ENCODE measurements around the gene AS3MT.
"Not testable (repeated sequence)": the region's sequence is repeated elsewhere in the genome, so short reads cannot be mapped to it uniquely, and the experiment has no call there.

The AS3MT gene

GRCh38 chr10:102926842-102927241 is 57.6 kb downstream of the AS3MT start:
- Histone ChIP-seq H3K4me2 (ENCODE audit: insufficient read depth, low read length) (no peak overlapping the region), H2AFZ (ENCODE audit: low read depth, low read length) (no peak overlapping the region), H3K9ac (ENCODE audit: low read depth, low read length) (no peak overlapping the region), H3K27ac (ENCODE audit: low read length) (no peak overlapping the region), H3K4me1 (ENCODE audit: insufficient read depth, low read length) (peaks cover 9% of the 10 kb centered on the region), H3K79me2 (ENCODE audit: insufficient read depth, low read length) (no peaks in the 10 kb centered on the region), H4K20me1 (ENCODE audit: insufficient read depth, low read length) (no peaks in the 10 kb centered on the region), H3K9me3 (ENCODE audit: insufficient read depth, low read length, severe bottlenecking) (no peaks in the 10 kb centered on the region), H3K27me3 (ENCODE audit: insufficient read depth, low read length, poor library complexity) (no peaks in the 10 kb centered on the region), H3K36me3 (ENCODE audit: insufficient read depth, low read length) (no peaks in the 10 kb centered on the region), H3K4me3 (ENCODE audit: low read depth in 1 of 2, low read length in 2 of 2) (no peak overlapping the region)
- TF ChIP-seq, protein P1, sequence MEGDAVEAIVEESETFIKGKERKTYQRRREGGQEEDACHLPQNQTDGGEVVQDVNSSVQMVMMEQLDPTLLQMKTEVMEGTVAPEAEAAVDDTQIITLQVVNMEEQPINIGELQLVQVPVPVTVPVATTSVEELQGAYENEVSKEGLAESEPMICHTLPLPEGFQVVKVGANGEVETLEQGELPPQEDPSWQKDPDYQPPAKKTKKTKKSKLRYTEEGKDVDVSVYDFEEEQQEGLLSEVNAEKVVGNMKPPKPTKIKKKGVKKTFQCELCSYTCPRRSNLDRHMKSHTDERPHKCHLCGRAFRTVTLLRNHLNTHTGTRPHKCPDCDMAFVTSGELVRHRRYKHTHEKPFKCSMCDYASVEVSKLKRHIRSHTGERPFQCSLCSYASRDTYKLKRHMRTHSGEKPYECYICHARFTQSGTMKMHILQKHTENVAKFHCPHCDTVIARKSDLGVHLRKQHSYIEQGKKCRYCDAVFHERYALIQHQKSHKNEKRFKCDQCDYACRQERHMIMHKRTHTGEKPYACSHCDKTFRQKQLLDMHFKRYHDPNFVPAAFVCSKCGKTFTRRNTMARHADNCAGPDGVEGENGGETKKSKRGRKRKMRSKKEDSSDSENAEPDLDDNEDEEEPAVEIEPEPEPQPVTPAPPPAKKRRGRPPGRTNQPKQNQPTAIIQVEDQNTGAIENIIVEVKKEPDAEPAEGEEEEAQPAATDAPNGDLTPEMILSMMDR (IDR thresholded peaks at IDR 0.05; ENCODE audit: borderline replicate concordance, extremely low read depth, low read length, poor library complexity, severe bottlenecking): no peak
- no peak for TF ChIP-seq EZH2 (IDR thresholded peaks at IDR 0.05; ENCODE audit: borderline replicate concordance, low read depth, low read length, severe bottlenecking)
- no peak for ATAC-seq (ENCODE audit: insufficient read depth, low read depth)
- no peak for DNase-seq

DNA sequence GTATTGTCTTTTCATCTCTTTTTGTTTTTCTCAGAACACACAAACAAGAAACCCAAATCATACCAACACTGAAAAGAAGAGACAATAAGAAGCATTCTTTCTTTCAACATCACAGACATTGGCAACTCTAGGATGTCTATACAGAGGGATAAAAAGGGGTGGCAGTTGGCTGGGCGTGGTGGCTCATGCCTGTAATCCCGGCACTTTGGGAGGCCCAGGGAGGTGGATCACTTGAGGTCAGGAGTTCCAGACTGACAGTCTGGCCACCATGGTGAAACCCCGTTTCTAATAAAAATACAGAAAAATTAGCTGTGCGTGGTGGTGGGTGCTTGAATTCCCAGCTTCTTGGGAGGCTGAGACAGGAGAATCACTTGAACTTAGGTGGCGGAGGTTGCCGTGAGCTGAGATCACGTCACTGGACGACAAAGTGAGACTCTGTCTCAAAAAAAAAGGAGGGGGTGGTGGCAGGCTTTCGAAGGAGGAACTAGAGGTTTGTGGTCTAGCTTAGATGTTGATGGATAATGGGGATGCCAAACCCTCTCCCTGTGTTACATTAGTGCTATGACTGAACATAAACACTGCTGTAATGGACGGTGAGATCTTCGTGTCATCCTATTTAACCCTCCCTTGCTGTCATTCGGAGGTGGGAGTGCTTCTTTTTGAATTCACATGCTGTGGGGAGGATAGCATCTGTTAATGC is 58.2 kb downstream of the AS3MT start:
- H3K27ac ChIP-seq (ENCODE audit: low read length): no peak overlapping the region
- ATAC-seq (ENCODE audit: insufficient read depth, low read depth): no peak
- no peak overlapping the region for H2AFZ ChIP-seq (ENCODE audit: low read depth, low read length)
- H3K4me1 ChIP-seq (ENCODE audit: insufficient read depth, low read length): peaks cover 3% of the 10 kb centered on the region
- H3K9ac ChIP-seq (ENCODE audit: low read depth, low read length): no peak overlapping the region
- TF ChIP-seq, protein P1 (IDR thresholded peaks at IDR 0.05; ENCODE audit: borderline replicate concordance, extremely low read depth, low read length, poor library complexity, severe bottlenecking): no peak
- TF ChIP-seq EZH2 (IDR thresholded peaks at IDR 0.05; ENCODE audit: borderline replicate concordance, low read depth, low read length, severe bottlenecking): no peak
- H4K20me1 ChIP-seq (ENCODE audit: insufficient read depth, low read length): no peaks in the 10 kb centered on the region
- no peak overlapping the region for H3K4me2 ChIP-seq (ENCODE audit: insufficient read depth, low read length)
- no peak for DNase-seq
- no peak overlapping the region for H3K4me3 ChIP-seq (ENCODE audit: low read depth in 1 of 2, low read length in 2 of 2)
- no peaks in the 10 kb centered on the region for H3K79me2 ChIP-seq (ENCODE audit: insufficient read depth, low read length)
- no peaks in the 10 kb centered on the region for H3K9me3 ChIP-seq (ENCODE audit: insufficient read depth, low read length, severe bottlenecking)
- no peaks in the 10 kb centered on the region for H3K27me3 ChIP-seq (ENCODE audit: insufficient read depth, low read length, poor library complexity)
- H3K36me3 ChIP-seq (ENCODE audit: insufficient read depth, low read length): no peaks in the 10 kb centered on the region

GRCh38 chr10:102928442-102928841 is 59.2 kb downstream of the AS3MT start:
- not testable (repeated sequence) for H3K4me3 ChIP-seq (ENCODE audit: low read depth in 1 of 2, low read length in 2 of 2); H3K9ac ChIP-seq (ENCODE audit: low read depth, low read length); H4K20me1 ChIP-seq (ENCODE audit: insufficient read depth, low read length); H3K79me2 ChIP-seq (ENCODE audit: insufficient read depth, low read length); H3K9me3 ChIP-seq (ENCODE audit: insufficient read depth, low read length, severe bottlenecking); H3K36me3 ChIP-seq (ENCODE audit: insufficient read depth, low read length); H3K27me3 ChIP-seq (ENCODE audit: insufficient read depth, low read length, poor library complexity); H3K4me1 ChIP-seq (ENCODE audit: insufficient read depth, low read length); DNase-seq; H3K4me2 ChIP-seq (ENCODE audit: insufficient read depth, low read length); H3K27ac ChIP-seq (ENCODE audit: low read length); ATAC-seq (ENCODE audit: insufficient read depth, low read depth); H2AFZ ChIP-seq (ENCODE audit: low read depth, low read length)

DNA sequence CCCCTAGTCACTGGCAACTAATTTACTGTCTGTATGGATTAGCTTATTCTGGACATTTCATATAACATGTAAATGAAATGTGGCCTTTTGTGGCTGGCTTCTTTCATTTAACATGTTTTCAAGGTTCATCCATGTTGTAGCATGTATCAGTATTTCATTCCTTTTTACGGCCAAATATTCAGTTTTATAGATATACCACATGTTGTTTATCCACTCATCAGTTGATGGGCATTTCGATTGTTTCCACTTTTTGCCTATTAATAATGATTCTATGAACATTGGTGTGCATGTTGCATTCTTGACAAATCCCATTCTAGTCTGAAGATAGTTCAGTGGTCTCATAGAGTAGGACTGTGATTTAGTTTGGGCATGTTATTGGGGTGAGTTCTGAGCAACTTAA is 61.5 kb downstream of the AS3MT start:
- no peak for ATAC-seq (ENCODE audit: insufficient read depth, low read depth)
- Histone ChIP-seq H3K4me2 (ENCODE audit: insufficient read depth, low read length) (no peak overlapping the region), H3K4me3 (ENCODE audit: low read depth in 1 of 2, low read length in 2 of 2) (no peak overlapping the region), H3K27ac (ENCODE audit: low read length) (no peak overlapping the region), H2AFZ (ENCODE audit: low read depth, low read length) (no peak overlapping the region), H3K9me3 (ENCODE audit: insufficient read depth, low read length, severe bottlenecking) (no peaks in the 10 kb centered on the region), H3K4me1 (ENCODE audit: insufficient read depth, low read length) (peaks cover 2% of the 10 kb centered on the region), H4K20me1 (ENCODE audit: insufficient read depth, low read length) (no peaks in the 10 kb centered on the region), H3K9ac (ENCODE audit: low read depth, low read length) (no peak overlapping the region), H3K27me3 (ENCODE audit: insufficient read depth, low read length, poor library complexity) (no peaks in the 10 kb centered on the region), H3K36me3 (ENCODE audit: insufficient read depth, low read length) (no peaks in the 10 kb centered on the region), H3K79me2 (ENCODE audit: insufficient read depth, low read length) (no peaks in the 10 kb centered on the region)
- no peak for TF ChIP-seq EZH2 (IDR thresholded peaks at IDR 0.05; ENCODE audit: borderline replicate concordance, low read depth, low read length, severe bottlenecking)
- TF ChIP-seq, protein P1 (IDR thresholded peaks at IDR 0.05; ENCODE audit: borderline replicate concordance, extremely low read depth, low read length, poor library complexity, severe bottlenecking): no peak
- DNase-seq: no peak
